GM23248 (cell line): ENCODE data around the gene DBF4B. TPM values are rescaled to one million over a fixed set of nuclear protein-coding genes. Genes with fewer than 3 reads are reported as not detected.
"Not testable (repeated sequence)": the region's sequence is repeated elsewhere in the genome, so short reads cannot be mapped to it uniquely, and the experiment has no call there.

Source experiments
- DNase-seq: peaks from one replicate; pipeline ENCODE4 v3.0.0-alpha.2; 2015
- H2AFZ ChIP-seq: fragments of 200-600 bp; sonication (generic); 2 replicates; pipeline ENCODE4 v1.6.1; 2016; ENCODE audit warnings: antibody characterized with exemption
- H3F3A ChIP-seq: fragments of 200-600 bp; sonication (generic); 2 replicates; pipeline ENCODE4 v1.6.1; 2016; ENCODE audit warnings: mild to moderate bottlenecking, antibody characterized with exemption, mixed run types; ENCODE audit not compliant: insufficient read depth
- H3K27ac ChIP-seq: fragments of 200-600 bp; sonication (generic); 2 replicates; pipeline ENCODE4 v1.5.1; 2016; ENCODE audit warnings: mild to moderate bottlenecking
- H3K27me3 ChIP-seq: fragments of 200-600 bp; sonication (generic); replicated peaks from 2 replicates; pipeline ENCODE4 v1.6.1; 2016; ENCODE audit warnings: mild to moderate bottlenecking; ENCODE audit not compliant: insufficient read depth
- H3K36me3 ChIP-seq: fragments of 200-600 bp; sonication (generic); 2 replicates; pipeline ENCODE4 v1.6.1; 2016; ENCODE audit warnings: low read depth, mild to moderate bottlenecking
- H3K4me1 ChIP-seq: fragments of 200-600 bp; sonication (generic); 2 replicates; pipeline ENCODE4 v1.6.1; 2016; ENCODE audit warnings: mild to moderate bottlenecking; ENCODE audit not compliant: insufficient read depth
- H3K4me2 ChIP-seq: fragments of 200-600 bp; sonication (generic); one replicate; pipeline ENCODE4 v1.6.1; 2016; ENCODE audit warnings: mild to moderate bottlenecking; ENCODE audit not compliant: unreplicated experiment
- H3K4me3 ChIP-seq: fragments of 200-600 bp; sonication (generic); 2 replicates; pipeline ENCODE4 v1.5.1; 2016; ENCODE audit warnings: mild to moderate bottlenecking
- H3K79me2 ChIP-seq: fragments of 200-600 bp; sonication (generic); 2 replicates; pipeline ENCODE4 v1.6.1; 2016; ENCODE audit warnings: mild to moderate bottlenecking; ENCODE audit not compliant: insufficient read depth
- H3K9ac ChIP-seq: fragments of 200-600 bp; sonication (generic); 2 replicates; pipeline ENCODE4 v1.6.1; 2016; ENCODE audit warnings: mild to moderate bottlenecking
- H3K9me2 ChIP-seq: fragments of 200-600 bp; sonication (generic); 2 replicates; pipeline ENCODE4 v1.6.1; 2016; ENCODE audit warnings: mixed run types, mild to moderate bottlenecking, moderate library complexity; ENCODE audit not compliant: insufficient read depth
- H3K9me3 ChIP-seq: fragments of 200-600 bp; sonication (generic); one replicate; pipeline ENCODE4 v1.6.1; 2017; ENCODE audit warnings: low read depth
- H4K20me1 ChIP-seq: fragments of 200-600 bp; sonication (generic); 2 replicates; pipeline ENCODE4 v1.6.0; 2016; ENCODE audit not compliant: insufficient read depth
- EZH2 ChIP-seq: fragments of 200-600 bp; sonication (generic); IDR thresholded peaks from 2 replicates; pipeline ENCODE4 v1.6.1; 2018; ENCODE audit warnings: antibody characterized with exemption, mild to moderate bottlenecking; ENCODE audit not compliant: insufficient read depth, poor library complexity, severe bottlenecking
- EZH2phosphoT487 ChIP-seq: fragments of 200-600 bp; sonication (generic); IDR thresholded peaks from 2 replicates; pipeline ENCODE4 v1.6.1; 2018; ENCODE audit warnings: antibody characterized with exemption, moderate library complexity, mild to moderate bottlenecking, low read depth; ENCODE audit not compliant: insufficient read depth
- WGBS, 2 experiments: methylation state at CpG; one replicate each; pipeline ENCODE4 v1.1.6; 2015 to 2017; ENCODE audit warnings: low lambda C conversion rate in 2 of 2, low coverage in 1 of 2; ENCODE audit errors: missing lambda C conversion rate in 2 of 2; 5-methylcytosine and 5-hydroxymethylcytosine counted together
- in situ Hi-C: fragments of 300-500 bp; cut with MboI; formaldehyde crosslinking; loops from 2 replicates; pipeline ENCODE4 v1.15.0; 2020
- polyA plus RNA-seq: library from polyadenylated mRNA; unstranded; fragments of >200 nt; fragmentation: Nextera tagmentation; extraction: Ambion mirVana; gene quantifications from 2 replicates; pipeline ENCODE4 v1.2.1, GENCODE V29; 2016
- total RNA-seq: library from RNA; depleted of rRNA; stranded (reverse); fragments of >200 nt; shearing (Covaris generic); gene quantifications from 2 replicates; pipeline ENCODE4 v1.2.3, GENCODE V29; 2014

The DBF4B gene
- total and polyA plus RNA-seq, 2 experiments from 2014 or later, result 3.2 to 6.5 TPM

DNA sequence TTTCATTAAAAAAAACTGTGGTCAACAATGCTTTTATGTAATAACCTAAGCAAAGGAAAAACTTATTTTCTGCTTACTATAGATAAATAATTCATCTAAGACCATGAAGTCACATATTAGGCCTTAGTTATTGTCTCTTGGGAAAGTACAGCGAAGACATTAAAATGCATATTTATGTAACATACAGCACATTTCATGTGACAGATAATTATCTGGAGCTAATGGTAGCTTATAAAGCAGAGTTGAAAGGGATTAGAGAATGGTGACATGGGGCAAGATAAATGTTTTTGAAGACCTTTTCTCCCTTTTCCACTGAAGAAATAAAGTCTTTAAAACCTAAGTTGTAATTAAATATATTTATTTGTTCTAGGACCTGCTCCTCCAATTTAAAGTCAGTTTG lies 42.5 kb upstream of the DBF4B start:
- Histone ChIP-seq H3K79me2 (no peaks in the 10 kb centered on the region), H3K9me2 (no peaks in the 10 kb centered on the region), H3F3A (no peaks in the 10 kb centered on the region), H3K27me3 (no peaks in the 10 kb centered on the region), H3K4me3 (no peak overlapping the region), H2AFZ (no peak overlapping the region), H3K9ac (no peak overlapping the region), H3K4me1 (no peaks in the 10 kb centered on the region), H4K20me1 (no peaks in the 10 kb centered on the region), H3K9me3 (no peaks in the 10 kb centered on the region), H3K27ac (no peak overlapping the region), H3K4me2 (no peak overlapping the region), H3K36me3 (no peaks in the 10 kb centered on the region)
- TF ChIP-seq EZH2phosphoT487, result no peak
- no peak for TF ChIP-seq EZH2
- in situ Hi-C loops, result no loop called here
- DNase-seq, result no peak
- 93 to 96% methylated on average over 1 of the region's 1 CpG for WGBS, 2 experiments

DNA sequence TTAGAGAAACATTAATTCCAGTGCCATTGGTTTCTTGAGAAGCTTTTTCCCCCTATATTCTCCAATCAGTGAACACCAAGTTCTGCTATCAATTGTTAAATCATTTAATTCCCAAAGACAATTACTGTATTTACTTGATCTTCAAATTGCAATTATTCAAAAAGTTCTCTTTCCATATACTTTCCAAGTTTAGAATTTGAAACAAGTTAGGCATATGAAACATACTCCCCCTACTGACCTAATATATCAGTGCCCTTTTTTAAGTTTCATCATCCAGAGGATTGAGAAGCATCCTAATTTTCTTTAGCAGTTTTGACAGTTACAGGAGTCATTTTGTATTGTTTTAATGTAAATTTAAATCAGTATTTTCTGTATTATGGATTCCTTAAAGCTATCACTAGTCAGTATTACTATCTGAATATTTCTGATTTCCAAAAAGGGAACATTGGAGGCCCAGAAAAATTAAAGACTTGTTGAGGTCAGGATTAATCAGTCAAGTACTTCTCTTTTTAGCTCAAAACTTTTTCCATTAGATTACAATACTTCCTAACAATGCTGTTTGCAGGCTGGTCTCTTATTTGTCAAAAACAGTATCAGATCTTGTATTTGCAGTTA lies 35.9 kb upstream of the DBF4B start:
- no peak overlapping the region for H3K4me2 ChIP-seq
- in situ Hi-C loops, result no loop called here
- no peak overlapping the region for H3K4me3 ChIP-seq
- H3K79me2 ChIP-seq, result no peaks in the 10 kb centered on the region
- no peaks in the 10 kb centered on the region for H3K27me3 ChIP-seq
- peak; percentile 55 for DNase-seq
- peaks cover 2% of the 10 kb centered on the region; the same call in 1 of the 2 replicates for H3F3A ChIP-seq
- H3K4me1 ChIP-seq, result peaks cover 7% of the 10 kb centered on the region
- H2AFZ ChIP-seq, result peak overlapping the region; percentile 61
- H3K27ac ChIP-seq, result no peak overlapping the region
- TF ChIP-seq EZH2, result no peak
- no peak for TF ChIP-seq EZH2phosphoT487
- H3K36me3 ChIP-seq, result no peaks in the 10 kb centered on the region
- H4K20me1 ChIP-seq, result no peaks in the 10 kb centered on the region
- H3K9me3 ChIP-seq, result no peaks in the 10 kb centered on the region
- no peak overlapping the region; the same call in 1 of the 2 replicates for H3K9ac ChIP-seq
- H3K9me2 ChIP-seq, result no peaks in the 10 kb centered on the region

DNA sequence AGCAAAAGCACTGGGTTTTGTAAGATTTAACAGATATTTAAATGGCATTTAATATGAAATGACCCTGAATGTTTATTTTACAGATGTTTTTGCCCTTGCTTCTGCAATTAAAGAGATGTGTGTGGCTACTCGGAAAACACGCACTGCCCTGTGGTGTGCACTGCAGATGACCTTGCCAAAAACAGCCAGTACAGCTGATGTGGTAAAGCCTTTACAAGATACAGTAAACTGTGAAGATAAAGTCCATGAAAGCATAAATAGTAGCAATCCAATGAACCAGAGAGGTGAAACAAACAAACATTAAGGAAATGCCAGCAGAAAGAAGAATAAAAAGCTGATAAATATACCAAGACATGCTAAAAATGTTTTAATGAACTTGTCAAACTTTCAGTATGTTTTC lies 34.6 kb upstream of the DBF4B start:
- Histone ChIP-seq H3K9me2 (no peaks in the 10 kb centered on the region), H3K9me3 (no peaks in the 10 kb centered on the region), H3K4me2 (no peak overlapping the region), H3K36me3 (peaks cover 5% of the 10 kb centered on the region; the same call in 1 of the 2 replicates), H3K27me3 (no peaks in the 10 kb centered on the region), H4K20me1 (no peaks in the 10 kb centered on the region), H3K79me2 (no peaks in the 10 kb centered on the region), H2AFZ (no peak overlapping the region), H3K4me1 (peaks cover 11% of the 10 kb centered on the region), H3K9ac (no peak overlapping the region), H3K4me3 (no peak overlapping the region), H3F3A (peaks cover 10% of the 10 kb centered on the region; the same call in 1 of the 2 replicates), H3K27ac (no peak overlapping the region)
- in situ Hi-C loops, result no loop called here
- WGBS, 2 experiments, result 86 to 92% methylated on average over 2 of the region's 2 CpGs
- DNase-seq, result no peak
- TF ChIP-seq EZH2phosphoT487 (no peak), EZH2 (no peak)

DNA sequence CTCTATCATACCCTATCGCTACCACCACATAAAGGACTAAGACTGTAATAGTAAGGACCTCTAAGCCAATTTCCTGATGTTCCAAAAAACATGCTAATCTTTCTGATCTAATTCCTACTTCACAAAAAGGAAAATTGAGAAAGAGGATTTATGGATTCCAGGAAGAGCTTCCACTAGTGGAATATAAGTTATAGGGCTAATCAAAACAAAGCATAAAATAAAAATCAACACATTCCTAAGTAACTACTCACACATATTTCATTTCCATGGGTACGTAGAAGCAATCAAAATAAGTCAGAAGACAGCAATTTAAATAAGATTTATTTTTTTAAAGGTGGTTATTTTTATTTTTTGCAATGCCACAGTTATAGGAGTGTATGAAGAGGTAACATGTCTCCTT lies 31.3 kb upstream of the DBF4B start:
- no peaks in the 10 kb centered on the region for H3K27me3 ChIP-seq
- DNase-seq, result peak; percentile 17
- no peak overlapping the region for H2AFZ ChIP-seq
- no peak overlapping the region for H3K4me3 ChIP-seq
- no peaks in the 10 kb centered on the region for H3K9me3 ChIP-seq
- H3K4me2 ChIP-seq, result peak overlapping the region; percentile 65
- peaks cover 5% of the 10 kb centered on the region; the same call in 1 of the 2 replicates for H3K36me3 ChIP-seq
- no peaks in the 10 kb centered on the region for H3K79me2 ChIP-seq
- 50 to 52% methylated on average over 2 of the region's 2 CpGs for WGBS, 2 experiments
- TF ChIP-seq EZH2 (no peak), EZH2phosphoT487 (no peak)
- H4K20me1 ChIP-seq, result no peaks in the 10 kb centered on the region
- H3K9ac ChIP-seq, result no peak overlapping the region
- H3K27ac ChIP-seq, result no peak overlapping the region
- H3K4me1 ChIP-seq, result peaks cover 11% of the 10 kb centered on the region
- peaks cover 10% of the 10 kb centered on the region; the same call in 1 of the 2 replicates for H3F3A ChIP-seq
- in situ Hi-C loops, result no loop called here
- no peaks in the 10 kb centered on the region for H3K9me2 ChIP-seq

DNA sequence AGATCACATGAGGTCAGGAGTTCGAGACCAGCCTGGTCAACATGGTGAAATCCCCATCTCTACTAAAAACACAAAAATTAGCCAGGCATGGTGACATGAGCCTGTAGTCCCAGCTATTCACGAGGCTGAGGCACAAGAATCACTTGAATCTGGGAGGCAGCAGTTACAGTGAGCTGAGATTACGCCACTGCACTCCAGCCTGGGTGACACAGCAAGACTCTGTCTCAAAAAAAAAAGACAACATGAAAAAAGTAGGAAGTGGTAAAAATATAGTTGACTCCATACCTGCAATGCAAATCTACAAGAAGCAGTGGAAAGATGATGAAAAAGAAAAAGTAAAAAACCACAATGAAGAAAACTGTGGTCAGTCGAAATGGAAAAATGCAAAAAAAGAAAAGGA lies 25.2 kb upstream of the DBF4B start:
- 85 to 89% methylated on average over 4 of the region's 4 CpGs for WGBS, 2 experiments
- H4K20me1 ChIP-seq, H3K9ac ChIP-seq, H3K9me3 ChIP-seq, H3K27ac ChIP-seq, H3K4me2 ChIP-seq, H3K4me1 ChIP-seq, H3K27me3 ChIP-seq, H2AFZ ChIP-seq, H3K9me2 ChIP-seq, H3K4me3 ChIP-seq, H3K36me3 ChIP-seq, in situ Hi-C loops, DNase-seq, H3F3A ChIP-seq: not testable (repeated sequence)
- peaks cover 35% of the 10 kb centered on the region for H3K79me2 ChIP-seq
